ENCODE measurements around the gene PTHLH. TPM values are rescaled to one million over a fixed set of nuclear protein-coding genes. Genes with fewer than 3 reads are reported as not detected.

PTHLH gene
- total and polyA plus RNA-seq, 8 donors, result 0.09 to 0.89 (median 0.27) TPM

DNA sequence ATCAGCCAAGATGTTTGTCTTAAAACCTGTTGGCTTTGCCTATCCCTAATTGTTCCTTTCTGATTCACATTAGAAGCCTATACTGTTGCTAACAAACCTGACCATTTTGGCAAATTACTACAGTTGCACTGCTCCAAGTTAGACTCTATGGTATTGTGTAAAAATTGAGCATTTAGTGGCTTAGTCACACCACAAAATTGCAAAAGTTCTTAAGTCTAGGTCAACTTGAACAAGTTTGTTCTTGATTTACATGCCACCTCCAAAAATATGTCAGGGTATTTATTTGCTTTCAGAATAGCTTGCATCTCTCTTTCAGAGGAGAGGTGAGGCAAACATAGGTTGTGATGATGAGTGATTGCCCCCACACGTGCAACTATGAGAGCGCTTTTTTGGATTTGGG is 27.0 kb upstream of the PTHLH start:
- ATAC-seq (no peak), FAIRE-seq (no peak), DNase-seq (no peak)
- 68 to 86% methylated on average over 2 of the region's 2 CpGs for WGBS, 2 donors
- intact Hi-C loops (cut with DNase I), result no loop called here
- Histone ChIP-seq H3K9me3 (no peaks in the 10 kb centered on the region), H3K4me1 (no peaks in the 10 kb centered on the region), H3K27ac (no peak overlapping the region), H3K4me3 (no peak overlapping the region), H3K36me3 (no peaks in the 10 kb centered on the region), H3K27me3 (no peaks in the 10 kb centered on the region)
- no peak for TF ChIP-seq CTCF (IDR thresholded peaks at IDR 0.05)

DNA sequence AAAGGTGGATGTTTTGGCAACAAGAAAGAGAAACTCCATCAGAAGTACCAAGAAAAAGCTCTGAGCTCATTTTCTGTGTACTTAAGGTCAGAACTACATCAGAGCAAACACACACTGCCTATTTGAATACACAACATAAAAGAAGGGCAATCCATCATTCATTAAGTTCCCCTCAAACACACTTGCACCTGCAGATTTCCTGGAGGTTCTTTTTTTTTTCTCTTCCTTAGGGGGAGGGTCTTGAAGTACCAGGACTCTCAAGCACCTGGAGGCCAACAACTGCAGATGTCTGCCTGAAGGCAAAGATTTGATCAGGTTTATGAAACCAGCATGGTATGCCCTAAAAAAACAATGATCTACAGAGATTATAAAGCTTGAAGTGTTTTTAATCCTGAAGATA is 26.1 kb upstream of the PTHLH start:
- no peak for TF ChIP-seq CTCF (IDR thresholded peaks at IDR 0.05)
- DNase-seq (no peak), ATAC-seq (no peak), FAIRE-seq (no peak)
- H3K27me3 ChIP-seq, result no peaks in the 10 kb centered on the region
- intact Hi-C loops (cut with DNase I), result no loop called here
- H3K9me3 ChIP-seq, result no peaks in the 10 kb centered on the region
- no peaks in the 10 kb centered on the region for H3K36me3 ChIP-seq
- no peak overlapping the region for H3K27ac ChIP-seq
- no peaks in the 10 kb centered on the region for H3K4me1 ChIP-seq
- H3K4me3 ChIP-seq, result no peak overlapping the region

DNA sequence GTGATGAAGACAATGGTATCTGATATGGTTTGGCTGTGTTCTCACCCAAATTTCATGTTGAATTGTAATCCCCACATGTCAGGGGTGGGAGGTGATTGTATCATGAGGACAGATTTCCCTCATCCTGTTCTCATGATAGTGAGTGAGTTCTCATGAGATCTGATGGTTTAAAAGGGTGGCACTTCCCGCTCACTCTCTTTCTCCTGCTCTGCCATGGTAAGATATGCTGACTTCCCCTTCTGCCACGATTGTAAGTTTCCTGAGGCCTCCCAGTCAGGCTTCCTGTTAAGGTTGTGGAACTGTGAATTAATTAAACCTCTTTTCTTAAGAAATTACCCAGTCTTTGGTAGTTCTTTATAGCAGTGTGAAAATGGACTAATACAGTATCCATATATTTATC is 25.6 kb upstream of the PTHLH start:
- no peak for FAIRE-seq
- no peak for TF ChIP-seq CTCF (IDR thresholded peaks at IDR 0.05)
- H3K27me3 ChIP-seq, result no peaks in the 10 kb centered on the region
- no peaks in the 10 kb centered on the region for H3K9me3 ChIP-seq
- H3K4me1 ChIP-seq, result no peaks in the 10 kb centered on the region
- WGBS, 2 donors, result 60 to 68% methylated on average over 2 of the region's 2 CpGs
- no peak for ATAC-seq
- no peak for DNase-seq
- intact Hi-C loops (cut with DNase I), result no loop called here
- no peak overlapping the region for H3K27ac ChIP-seq
- H3K36me3 ChIP-seq, result no peaks in the 10 kb centered on the region
- H3K4me3 ChIP-seq, result no peak overlapping the region

DNA sequence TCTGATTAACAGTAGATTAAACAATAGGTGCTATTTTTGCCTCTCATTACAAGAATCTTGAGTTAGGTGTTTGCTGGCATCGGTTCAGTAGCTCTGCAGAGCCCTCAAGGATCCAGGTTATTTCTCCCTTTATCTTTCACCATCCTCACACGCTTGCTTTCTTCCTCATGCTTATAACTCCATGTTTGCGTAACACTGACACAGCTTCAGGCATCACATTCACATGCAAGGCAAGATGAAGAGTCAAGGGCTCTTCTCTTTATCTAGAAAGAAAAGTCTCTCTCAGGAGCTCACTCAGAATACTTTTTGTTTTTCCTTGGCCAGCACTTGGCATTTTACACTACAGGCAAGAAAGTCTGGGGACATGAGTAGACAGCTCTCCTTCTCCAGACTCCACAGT is 24.2 kb upstream of the PTHLH start:
- Histone ChIP-seq H3K27ac (no peak overlapping the region), H3K36me3 (no peaks in the 10 kb centered on the region), H3K4me1 (no peaks in the 10 kb centered on the region), H3K4me3 (no peak overlapping the region), H3K9me3 (no peaks in the 10 kb centered on the region), H3K27me3 (no peaks in the 10 kb centered on the region)
- no peak for TF ChIP-seq CTCF (IDR thresholded peaks at IDR 0.05)
- WGBS, 2 donors, result 86 to 91% methylated on average over 3 of the region's 3 CpGs
- intact Hi-C loops (cut with DNase I), result no loop called here
- no peak for FAIRE-seq
- no peak for DNase-seq
- ATAC-seq, result no peak

GRCh38 chr12:27995406-27995805 is 22.9 kb upstream of the PTHLH start:
- no peaks in the 10 kb centered on the region for H3K36me3 ChIP-seq
- no peak for TF ChIP-seq CTCF (IDR thresholded peaks at IDR 0.05)
- no peak overlapping the region for H3K4me3 ChIP-seq
- H3K27me3 ChIP-seq, result no peaks in the 10 kb centered on the region
- H3K4me1 ChIP-seq, result no peaks in the 10 kb centered on the region
- DNase-seq, result no peak
- intact Hi-C loops (cut with DNase I), result no loop called here
- no peak for ATAC-seq
- WGBS, 2 donors, result 96% methylated on average over 1 of the region's 1 CpG
- H3K27ac ChIP-seq, result no peak overlapping the region
- no peaks in the 10 kb centered on the region for H3K9me3 ChIP-seq
- no peak for FAIRE-seq

All from pancreas (tissue), 10 donors.